Measurements from ENCODE around the gene MGAT3.

The MGAT3 gene

GRCh38 chr22:39414377-39414776 is 42.4 kb upstream of the MGAT3 start:
- TF ChIP-seq CTCF (IDR thresholded peaks at IDR 0.05; ENCODE audit: control extremely low read depth, extremely low read depth, low read depth, missing control alignments) = no peak
- POLR2A ChIA-PET = no interaction called here
- CTCF ChIA-PET = interaction anchor here (1.5 kb wide), 1 partner anchor 15 kb away, joined by 3 read pairs; the partner anchor contains the start of gene TAB1
- no peak for DNase-seq (ENCODE audit: extremely low spot score)

- DNase-seq (ENCODE audit: extremely low spot score) = no peak
- CTCF ChIA-PET = interaction anchor here (1.5 kb wide), 1 partner anchor 15 kb away, joined by 3 read pairs; the partner anchor contains the start of gene TAB1
- POLR2A ChIA-PET = no interaction called here
- TF ChIP-seq CTCF (IDR thresholded peaks at IDR 0.05; ENCODE audit: control extremely low read depth, extremely low read depth, low read depth, missing control alignments) = no peak
Observed at GRCh38 chr22:39414886-39415285, 41.9 kb upstream of the MGAT3 start.

- POLR2A ChIA-PET = no interaction called here
- CTCF ChIA-PET = no interaction called here
Observed at GRCh38 chr22:39415506-39415905, 41.3 kb upstream of the MGAT3 start.

GRCh38 chr22:39416319-39416718 is 40.5 kb upstream of the MGAT3 start:
- CTCF ChIA-PET = interaction anchor here (1.4 kb wide), 1 partner anchor 42 kb away, joined by 3 read pairs; no protein-coding TSS in a partner anchor
- no peak for TF ChIP-seq CTCF (IDR thresholded peaks at IDR 0.05; ENCODE audit: control extremely low read depth, extremely low read depth, low read depth, missing control alignments)
- POLR2A ChIA-PET = no interaction called here
- no peak for DNase-seq (ENCODE audit: extremely low spot score)

More at GRCh38 chr22:39415506-39415905, 41.3 kb upstream of the MGAT3 start:
- no peak for DNase-seq (ENCODE audit: extremely low spot score)
- no peak for TF ChIP-seq CTCF (IDR thresholded peaks at IDR 0.05; ENCODE audit: control extremely low read depth, extremely low read depth, low read depth, missing control alignments)

GRCh38 chr22:39417641-39418040 is 39.2 kb upstream of the MGAT3 start:
- TF ChIP-seq CTCF (IDR thresholded peaks at IDR 0.05; ENCODE audit: control extremely low read depth, extremely low read depth, low read depth, missing control alignments) = no peak
- ChIA-PET POLR2A (no interaction called here), CTCF (interaction anchor here (0.8 to 1.4 kb wide), 3 partner anchors 10 to 41 kb away, joined by 3 read pairs; no protein-coding TSS in a partner anchor)
- no peak for DNase-seq (ENCODE audit: extremely low spot score)

- DNase-seq (ENCODE audit: extremely low spot score) = no peak
- POLR2A ChIA-PET = no interaction called here
- TF ChIP-seq CTCF (IDR thresholded peaks at IDR 0.05; ENCODE audit: control extremely low read depth, extremely low read depth, low read depth, missing control alignments) = no peak
- CTCF ChIA-PET = interaction anchor here (0.8 to 1.5 kb wide), 2 partner anchors 19 to 110 kb away, joined by 3 to 4 read pairs; no protein-coding TSS in a partner anchor
Observed at GRCh38 chr22:39418696-39419095, 38.1 kb upstream of the MGAT3 start.
